HG02981 (cell line): ENCODE results near the gene GJA3.

ENCODE experiments used
- ATAC-seq: cut with Tn5 transposase; IDR thresholded peaks from one replicate; pipeline ENCODE4 v1.9.1; 2021; ENCODE audit warnings: mild to moderate bottlenecking, moderate library complexity; ENCODE audit not compliant: unreplicated experiment

Gene GJA3

GRCh38 chr13:20151612-20152011 lies 9.2 kb downstream of the GJA3 start:
- no peak for ATAC-seq

- no peak for ATAC-seq
These were observed 9.8 kb downstream of the GJA3 start for GRCh38 chr13:20151016-20151415.

- no peak for ATAC-seq
These were observed 10.3 kb downstream of the GJA3 start for GRCh38 chr13:20150561-20150960.

DNA sequence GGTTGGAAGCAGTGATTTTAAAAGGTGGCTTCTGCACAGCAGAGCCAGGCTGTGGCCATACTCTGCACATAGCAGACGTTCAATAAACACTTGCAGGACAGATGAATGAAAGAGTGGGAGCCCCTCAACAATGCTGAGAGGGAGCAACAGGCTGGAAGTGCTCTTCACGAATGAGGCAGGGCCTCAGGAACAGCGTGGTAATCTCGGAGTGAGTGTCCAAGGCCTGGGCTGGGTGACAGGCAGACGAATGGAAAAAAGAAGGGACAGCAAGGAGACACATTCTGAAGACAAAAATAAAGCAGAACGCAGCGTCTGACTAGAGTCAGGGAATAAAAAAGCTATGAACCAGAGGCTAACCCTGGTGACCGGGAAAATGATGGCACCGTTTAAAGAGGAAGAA lies 11.1 kb downstream of the GJA3 start:
- ATAC-seq = no peak

- ATAC-seq = no peak
These were observed 12.2 kb downstream of the GJA3 start for GRCh38 chr13:20148501-20149183.

- no peak for ATAC-seq
These were observed 14.5 kb downstream of the GJA3 start for GRCh38 chr13:20146381-20146780.

DNA sequence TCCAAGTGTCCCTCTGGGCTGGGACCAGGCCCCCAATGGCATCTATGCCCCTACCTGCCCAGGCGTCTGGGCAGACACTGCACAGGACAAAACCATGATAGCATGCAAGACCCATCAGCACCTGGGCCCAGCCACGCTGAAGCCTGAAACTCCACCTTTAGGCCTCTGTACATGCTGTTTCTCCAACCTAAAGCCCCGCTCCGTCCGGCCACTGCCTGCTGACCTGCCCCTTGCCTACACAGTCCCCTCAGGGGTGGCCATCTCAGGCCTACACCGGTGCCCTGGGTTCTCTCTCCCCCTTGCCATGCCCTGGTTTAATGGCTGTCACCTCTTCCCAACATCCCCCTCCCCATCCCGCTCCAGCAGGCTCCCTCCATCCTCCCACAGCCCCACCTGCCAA lies 15.3 kb downstream of the GJA3 start:
- ATAC-seq = no peak

DNA sequence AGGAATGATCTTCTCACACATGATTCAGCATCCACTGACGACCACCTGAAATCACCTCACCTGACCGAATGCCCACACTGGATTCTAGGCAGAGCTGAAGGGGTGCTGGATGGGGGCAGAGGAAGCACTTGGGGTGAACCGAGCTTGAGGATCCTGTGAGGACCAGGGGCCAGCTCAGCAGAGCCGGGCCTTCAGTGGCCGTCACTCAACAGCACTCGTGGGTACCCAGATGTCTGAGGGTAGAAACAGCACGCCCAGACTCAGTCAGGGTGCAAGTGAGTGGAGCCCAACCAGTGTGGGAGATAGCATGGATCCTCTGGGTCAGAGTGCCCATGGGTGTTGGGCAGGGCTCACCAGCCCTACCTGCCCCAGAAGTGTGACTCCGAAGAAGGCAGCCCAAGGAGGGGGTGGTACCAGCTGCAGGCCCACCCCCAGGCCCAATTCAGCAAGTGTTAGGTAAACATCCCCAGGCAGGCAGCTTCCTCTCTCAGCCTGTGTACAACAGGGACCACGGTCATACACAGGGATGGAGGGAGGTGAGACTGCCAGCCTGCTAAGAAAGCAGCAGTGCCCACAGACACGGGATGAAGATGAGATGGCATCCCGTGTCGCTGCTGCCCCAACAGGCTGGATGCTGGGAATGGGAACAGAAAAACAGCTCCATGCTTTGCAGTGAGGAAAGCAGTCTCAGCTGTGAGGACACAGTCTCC lies 16.6 kb downstream of the GJA3 start:
- no peak for ATAC-seq

GRCh38 chr13:20142927-20143480 lies 17.8 kb downstream of the GJA3 start:
- ATAC-seq = no peak

GRCh38 chr13:20142023-20142926 lies 18.6 kb downstream of the GJA3 start:
- ATAC-seq = no peak

GRCh38 chr13:20141238-20142022 lies 19.4 kb downstream of the GJA3 start:
- ATAC-seq = no peak

GRCh38 chr13:20140487-20140886 lies 20.4 kb downstream of the GJA3 start:
- no peak for ATAC-seq

DNA sequence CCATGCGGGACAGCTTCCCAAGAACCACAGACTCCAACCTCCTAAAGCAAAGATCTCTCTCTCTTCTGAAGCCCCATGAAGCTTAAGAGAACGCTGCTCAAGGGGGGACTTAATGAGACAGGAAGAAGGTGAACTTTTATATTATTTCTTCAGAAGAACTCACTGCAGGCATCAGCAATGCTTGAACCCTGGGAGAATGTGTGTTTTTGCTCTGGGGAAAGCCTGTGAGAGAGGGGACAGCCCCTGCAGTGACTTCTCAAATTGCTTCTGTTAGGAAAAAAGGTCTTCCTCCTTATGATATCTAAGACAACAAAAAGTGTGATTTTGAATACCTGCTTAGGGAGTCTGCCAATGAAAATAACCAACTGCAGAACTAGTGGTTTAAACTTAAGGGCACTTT lies 23.0 kb downstream of the GJA3 start:
- ATAC-seq = no peak

DNA sequence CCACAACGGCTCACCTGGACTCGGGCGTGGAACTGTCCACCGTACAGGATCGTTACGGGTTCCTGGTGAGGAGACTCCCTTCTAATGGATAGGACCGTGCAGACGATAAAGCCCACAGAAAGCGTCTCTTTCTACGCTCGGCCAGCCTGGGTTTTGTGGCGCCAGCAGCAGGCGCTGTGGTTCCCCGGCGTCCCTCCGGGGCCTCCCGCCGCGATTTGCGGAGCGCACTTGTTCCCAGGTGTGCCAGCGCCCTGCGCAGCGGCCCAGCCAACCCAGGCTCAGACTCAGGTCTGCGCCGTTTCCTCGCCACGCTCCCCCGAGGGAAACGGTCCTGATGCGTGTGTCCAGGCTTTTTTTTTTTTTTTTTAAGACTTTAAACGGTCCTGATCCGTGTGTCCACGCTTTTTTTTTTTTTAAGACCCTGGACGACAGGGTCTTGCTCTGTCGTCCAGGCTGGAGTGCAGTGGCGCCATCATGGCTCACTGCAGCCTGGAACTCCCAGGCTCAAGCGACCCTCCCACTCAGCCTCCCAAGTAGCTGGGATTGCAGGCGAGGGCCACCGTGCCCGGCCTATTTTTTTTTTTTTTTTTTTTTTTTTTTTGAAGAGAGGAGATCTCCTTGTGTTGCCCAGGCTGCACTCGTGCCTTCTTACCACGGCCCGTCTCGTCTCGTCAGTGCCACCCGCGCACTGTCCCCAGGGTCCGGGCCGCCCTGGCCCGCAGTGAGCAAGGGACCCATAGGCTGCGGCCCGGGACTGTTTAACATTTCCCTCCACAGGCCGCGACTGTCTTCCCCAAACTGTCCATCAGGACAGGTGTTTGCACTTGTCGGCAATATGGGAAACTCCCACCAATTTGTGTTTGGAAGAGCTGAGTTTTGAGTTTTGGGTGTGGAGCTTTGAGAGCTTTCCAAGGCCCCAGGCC lies 23.8 kb downstream of the GJA3 start:
- ATAC-seq = no peak

DNA sequence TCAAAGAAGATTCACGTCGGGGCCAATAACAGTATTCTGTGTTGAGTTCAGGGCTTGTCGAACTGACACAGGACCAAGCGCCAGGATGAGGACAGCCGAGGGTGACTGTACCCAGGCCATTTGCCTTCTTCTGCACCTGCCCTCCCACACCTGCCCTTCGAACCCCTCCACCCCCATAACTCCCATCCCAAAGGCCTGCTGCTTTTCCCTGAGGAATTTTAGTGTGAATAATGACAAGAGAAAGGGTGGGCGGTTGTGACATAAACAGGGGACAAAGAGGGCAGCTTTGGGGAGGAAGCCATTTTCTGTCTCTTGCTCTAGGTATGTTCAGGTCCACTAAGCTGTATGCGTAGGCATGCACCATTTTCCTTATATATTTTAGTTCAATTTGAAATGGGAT lies 26.1 kb downstream of the GJA3 start:
- no peak for ATAC-seq

DNA sequence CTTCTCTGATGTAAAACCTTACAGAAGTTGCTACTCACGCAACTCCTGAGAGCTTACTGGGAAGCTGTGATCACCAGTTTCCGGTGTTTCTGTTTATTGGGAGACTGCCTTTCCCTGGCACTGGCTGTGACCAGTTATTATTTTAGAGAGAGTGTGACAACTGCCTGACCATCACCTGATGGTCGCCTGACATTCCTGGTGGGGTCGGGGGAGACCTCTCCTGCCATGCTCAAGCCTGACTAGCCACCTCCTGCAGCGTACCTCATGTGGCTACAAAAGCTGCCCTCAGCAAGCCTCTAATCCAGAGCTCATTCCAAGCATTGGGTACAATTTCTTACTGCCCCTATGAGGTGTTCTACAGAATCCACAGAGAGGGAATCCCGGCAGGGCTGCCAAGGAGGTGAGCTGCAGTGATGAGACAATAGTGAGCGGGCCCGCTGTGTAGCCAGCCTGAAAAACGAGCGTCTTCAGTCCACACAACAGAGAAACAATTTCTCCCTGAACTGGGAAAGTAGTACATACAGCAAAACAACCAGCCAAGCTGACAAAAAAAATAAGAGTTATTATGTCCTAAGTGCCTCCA lies 28.7 kb downstream of the GJA3 start:
- no peak for ATAC-seq

DNA sequence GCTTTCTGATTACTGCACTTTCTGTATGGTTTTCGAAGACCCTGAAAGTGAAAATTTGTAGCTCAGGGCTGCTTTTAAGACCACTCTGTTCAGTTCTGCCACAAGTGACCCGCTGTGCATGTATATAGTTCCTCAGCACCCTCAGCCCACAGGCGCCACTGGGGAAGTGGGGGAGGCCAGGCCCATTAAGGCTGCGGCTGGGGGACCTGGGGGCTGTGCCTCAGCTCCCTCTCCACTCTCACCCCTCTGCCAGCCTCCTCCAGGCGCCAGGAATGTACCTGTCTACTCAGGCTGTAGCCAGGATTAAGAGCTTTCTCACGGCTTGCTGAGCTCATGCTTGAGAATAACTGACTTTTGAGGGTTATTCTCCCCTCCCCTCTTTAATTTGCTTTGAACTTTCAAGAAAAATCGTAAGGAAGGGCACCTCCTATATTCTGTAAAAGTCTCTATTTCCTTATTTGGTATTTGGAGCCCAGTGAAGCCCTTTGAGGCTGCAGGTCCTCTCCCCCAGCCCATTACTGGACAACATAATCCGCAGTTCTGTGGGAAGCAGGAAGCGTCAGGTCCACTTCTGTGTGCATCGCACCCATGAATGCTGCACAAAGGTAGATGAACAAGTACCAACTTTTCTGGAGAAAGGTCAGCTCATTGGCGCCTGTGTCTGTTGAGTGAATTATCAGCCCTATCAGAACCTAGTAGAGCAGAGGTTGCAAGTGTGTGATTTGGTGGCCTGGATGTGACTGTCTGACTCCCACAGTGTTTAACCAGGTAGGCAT lies 29.6 kb downstream of the GJA3 start:
- ATAC-seq = no peak

DNA sequence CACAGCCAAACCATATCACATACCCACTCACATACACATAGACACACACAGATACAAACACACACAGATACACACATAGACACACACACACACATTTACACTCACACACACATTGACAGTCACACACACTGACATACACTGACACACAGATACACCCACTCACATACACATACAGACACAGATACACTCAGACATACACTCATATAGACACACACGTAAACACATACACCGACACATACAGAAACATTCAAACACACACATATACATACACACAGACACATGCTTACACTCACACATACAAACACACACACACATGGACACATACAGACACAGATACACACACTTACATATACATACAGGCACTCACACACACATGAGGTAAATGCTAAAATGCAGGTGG lies 30.2 kb downstream of the GJA3 start:
- ATAC-seq = no peak
